PC-9 (cell line): Measurements from ENCODE around the gene LRIG3. TPM values are rescaled to one million over a fixed set of nuclear protein-coding genes. Genes with fewer than 3 reads are reported as not detected.

Experiments
- BruUV-seq: library from RNA; stranded (reverse); fragments of 400-500 nt; replicated peaks from 2 replicates; lab custom pipeline; 2021; lab: Mats Ljungman, UMichigan
- CTCF ChIA-PET: fragments of 300-600 bp; sonication (Branson Sonifier 250); formaldehyde crosslinking; loops from one replicate; lab custom pipeline; 2022; ENCODE audit warnings: antibody characterized with exemption; lab: Charles Lee
- POLR2A ChIA-PET: fragments of 300-600 bp; sonication (Branson Sonifier 250); formaldehyde crosslinking; loops from one replicate; lab custom pipeline; 2022; ENCODE audit warnings: antibody characterized with exemption; ENCODE audit not compliant: unreplicated experiment; lab: Charles Lee
- DNase-seq, 2 experiments: peaks; one replicate each; pipeline versions ENCODE4 v3.0.0 to v3.0.0-alpha.2; 2015 to 2022; ENCODE audit warnings: mixed read lengths in 1 of 2
- H2AFZ ChIP-seq: fragments of 200-600 bp; sonication (generic); 2 replicates; pipeline ENCODE4 v1.8.1; 2017; ENCODE audit warnings: antibody characterized with exemption
- H3F3A ChIP-seq: fragments of 200-600 bp; sonication (generic); 2 replicates; pipeline ENCODE4 v1.8.1; 2017; ENCODE audit warnings: antibody characterized with exemption, mild to moderate bottlenecking, low read depth; ENCODE audit not compliant: insufficient read depth
- H3K27ac ChIP-seq: fragments of 200-600 bp; sonication (generic); 2 replicates; pipeline ENCODE4 v1.6.1; 2016; ENCODE audit warnings: mixed run types
- H3K27me3 ChIP-seq: fragments of 200-600 bp; sonication (generic); 2 replicates; pipeline ENCODE4 v1.6.1; 2016; ENCODE audit warnings: low read depth, mixed run types; ENCODE audit not compliant: insufficient read depth
- H3K36me3 ChIP-seq: fragments of 200-600 bp; sonication (generic); 2 replicates; pipeline ENCODE4 v1.6.1; 2016; ENCODE audit warnings: low read depth, mixed run types
- H3K4me1 ChIP-seq: fragments of 200-600 bp; sonication (generic); replicated peaks from 2 replicates; pipeline ENCODE4 v1.6.1; 2016; ENCODE audit warnings: mixed run types; ENCODE audit not compliant: insufficient read depth
- H3K4me2 ChIP-seq: fragments of 200-600 bp; sonication (generic); 2 replicates; pipeline ENCODE4 v1.6.1; 2017; ENCODE audit warnings: mixed run types
- H3K4me3 ChIP-seq: fragments of 200-600 bp; sonication (generic); 2 replicates; pipeline ENCODE4 v1.6.1; 2016; ENCODE audit warnings: mixed run types
- H3K79me2 ChIP-seq: fragments of 200-600 bp; sonication (generic); 2 replicates; pipeline ENCODE4 v1.6.1; 2017; ENCODE audit warnings: low read depth, mixed run types
- H3K9me2 ChIP-seq: fragments of 200-600 bp; sonication (generic); 2 replicates; pipeline ENCODE4 v1.8.1; 2017; ENCODE audit warnings: mild to moderate bottlenecking; ENCODE audit not compliant: insufficient read depth
- H3K9me3 ChIP-seq: fragments of 200-600 bp; sonication (generic); 2 replicates; pipeline ENCODE4 v1.8.1; 2016; ENCODE audit warnings: low read depth; ENCODE audit not compliant: insufficient read depth
- H4K20me1 ChIP-seq: fragments of 200-600 bp; sonication (generic); 2 replicates; pipeline ENCODE4 v1.8.1; 2017; ENCODE audit not compliant: insufficient read depth
- CTCF ChIP-seq: fragments of 200-600 bp; sonication (generic); conservative IDR thresholded peaks from 2 replicates; pipeline ENCODE4 v1.6.1; 2017; ENCODE audit warnings: mixed run types, antibody characterized with exemption, mild to moderate bottlenecking, moderate library complexity
- EZH2 ChIP-seq: fragments of 200-600 bp; sonication (generic); IDR thresholded peaks from 2 replicates; pipeline ENCODE4 v1.8.0; 2017; ENCODE audit warnings: antibody characterized with exemption, low read depth
- intact Hi-C: fragments of 100-400 bp; cut with micrococcal nuclease; formaldehyde crosslinking; loops from one replicate; pipeline ENCODE4 v1.10.0; 2022; ENCODE audit not compliant: unreplicated experiment
- total RNA-seq: library from RNA; stranded (reverse); gene quantifications from 2 replicates; pipeline ENCODE4 v1.2.3, GENCODE V29; 2021

LRIG3 gene
- total RNA-seq, 1 experiment from 2014 or later: 10.6 TPM

GRCh38 chr12:58926586-58926985 is 6.3 kb upstream of the LRIG3 start:
- Histone ChIP-seq H3K27ac (no peak overlapping the region), H3F3A (peaks cover 8% of the 10 kb centered on the region), H3K9me2 (no peaks in the 10 kb centered on the region), H4K20me1 (no peaks in the 10 kb centered on the region), H3K27me3 (no peaks in the 10 kb centered on the region), H3K4me3 (no peak overlapping the region), H3K4me2 (no peak overlapping the region), H3K79me2 (no peaks in the 10 kb centered on the region), H3K4me1 (peaks cover 19% of the 10 kb centered on the region), H3K36me3 (no peaks in the 10 kb centered on the region), H2AFZ (no peak overlapping the region), H3K9me3 (no peaks in the 10 kb centered on the region)
- ChIA-PET CTCF (no interaction called here), POLR2A (no interaction called here)
- intact Hi-C loops: loop anchor here (10.0 kb wide), 1 partner anchor 158 kb away; no protein-coding TSS in a partner anchor
- no peak for DNase-seq
- BruUV-seq: no TSS peak
- TF ChIP-seq EZH2 (no peak), CTCF (no peak)

GRCh38 chr12:58925751-58926150 is 5.4 kb upstream of the LRIG3 start:
- DNase-seq: no peak
- POLR2A ChIA-PET: interaction anchor here (0.7 kb wide), 1 partner anchor 116 kb away, joined by 8 read pairs; no protein-coding TSS in a partner anchor
- H3K4me3 ChIP-seq: no peak overlapping the region
- H3K36me3 ChIP-seq: no peaks in the 10 kb centered on the region
- TF ChIP-seq CTCF (no peak), EZH2 (no peak)
- H3K79me2 ChIP-seq: no peaks in the 10 kb centered on the region
- H3F3A ChIP-seq: peaks cover 8% of the 10 kb centered on the region
- H3K9me2 ChIP-seq: no peaks in the 10 kb centered on the region
- no peaks in the 10 kb centered on the region for H3K9me3 ChIP-seq
- no peaks in the 10 kb centered on the region for H4K20me1 ChIP-seq
- no peak overlapping the region for H3K4me2 ChIP-seq
- CTCF ChIA-PET: no interaction called here
- H2AFZ ChIP-seq: no peak overlapping the region
- H3K27ac ChIP-seq: no peak overlapping the region
- no TSS peak for BruUV-seq
- no peaks in the 10 kb centered on the region for H3K27me3 ChIP-seq
- intact Hi-C loops: loop anchor here (10.0 kb wide), 1 partner anchor 159 kb away; no protein-coding TSS in a partner anchor
- H3K4me1 ChIP-seq: peaks cover 24% of the 10 kb centered on the region

- no peaks in the 10 kb centered on the region for H3K36me3 ChIP-seq
- H3F3A ChIP-seq: peaks cover 8% of the 10 kb centered on the region
- DNase-seq: no peak
- no peaks in the 10 kb centered on the region for H4K20me1 ChIP-seq
- no peak overlapping the region for H3K27ac ChIP-seq
- peaks cover 25% of the 10 kb centered on the region for H3K4me1 ChIP-seq
- H3K9me2 ChIP-seq: no peaks in the 10 kb centered on the region
- ChIA-PET CTCF (no interaction called here), POLR2A (interaction anchor here (0.7 kb wide), 1 partner anchor 116 kb away, joined by 8 read pairs; no protein-coding TSS in a partner anchor)
- no peak overlapping the region for H3K4me2 ChIP-seq
- intact Hi-C loops: loop anchor here (10.0 kb wide), 1 partner anchor 160 kb away; no protein-coding TSS in a partner anchor
- no peaks in the 10 kb centered on the region for H3K79me2 ChIP-seq
- H3K4me3 ChIP-seq: no peak overlapping the region
- TF ChIP-seq CTCF (no peak), EZH2 (no peak)
- no peaks in the 10 kb centered on the region for H3K27me3 ChIP-seq
- H2AFZ ChIP-seq: no peak overlapping the region
- no TSS peak for BruUV-seq
- no peaks in the 10 kb centered on the region for H3K9me3 ChIP-seq
These were observed 4.9 kb upstream of the LRIG3 start for GRCh38 chr12:58925111-58925611.
